Activated CD4-positive, alpha-beta memory T cell treated with anti-CD3 and anti-CD28 coated beads, Interleukin-2, amount 10 ng/mL, durations not matched to agents 7 days and 5 days (primary cell): ENCODE measurements around the gene FAH. TPM values are rescaled to one million over a fixed set of nuclear protein-coding genes. Genes with fewer than 3 reads are reported as not detected.

Experiments
- CTCF ChIA-PET: fragments of 350-600 bp; sonication (Branson Sonifier 250); formaldehyde crosslinking; loops from one replicate; lab custom pipeline; 2021; ENCODE audit warnings: antibody characterized with exemption, inconsistent platforms; lab: Charles Lee
- POLR2A ChIA-PET: fragments of 350-600 bp; sonication (Branson Sonifier 250); formaldehyde crosslinking; loops from one replicate; lab custom pipeline; 2021; ENCODE audit warnings: antibody characterized with exemption; lab: Charles Lee
- DNase-seq: peaks from one replicate; pipeline ENCODE4 v3.0.0-alpha.2; 2020
- H3K27ac Mint-ChIP-seq: one replicate; pipeline ENCODE4 v1.8.0; 2021; ENCODE audit warnings: mild to moderate bottlenecking, mixed read lengths
- H3K27me3 Mint-ChIP-seq: one replicate; pipeline ENCODE4 v1.8.0; 2021; ENCODE audit warnings: mixed read lengths
- H3K36me3 Mint-ChIP-seq: one replicate; pipeline ENCODE4 v1.8.0; 2021; ENCODE audit warnings: low read depth, mixed read lengths
- H3K4me1 Mint-ChIP-seq: one replicate; pipeline ENCODE4 v1.8.0; 2021; ENCODE audit warnings: mixed read lengths
- H3K4me3 Mint-ChIP-seq: one replicate; pipeline ENCODE4 v1.8.0; 2021; ENCODE audit warnings: mild to moderate bottlenecking, mixed read lengths
- H3K9me3 Mint-ChIP-seq: one replicate; pipeline ENCODE4 v1.8.0; 2021; ENCODE audit warnings: mixed read lengths
- total RNA-seq, 2 experiments: library from RNA; stranded (reverse); gene quantifications; one replicate each; pipeline ENCODE4 v1.2.3, GENCODE V29; 2021

Gene FAH
- total RNA-seq, 2 experiments from 2014 or later, result 42.5 to 43.6 TPM

DNA sequence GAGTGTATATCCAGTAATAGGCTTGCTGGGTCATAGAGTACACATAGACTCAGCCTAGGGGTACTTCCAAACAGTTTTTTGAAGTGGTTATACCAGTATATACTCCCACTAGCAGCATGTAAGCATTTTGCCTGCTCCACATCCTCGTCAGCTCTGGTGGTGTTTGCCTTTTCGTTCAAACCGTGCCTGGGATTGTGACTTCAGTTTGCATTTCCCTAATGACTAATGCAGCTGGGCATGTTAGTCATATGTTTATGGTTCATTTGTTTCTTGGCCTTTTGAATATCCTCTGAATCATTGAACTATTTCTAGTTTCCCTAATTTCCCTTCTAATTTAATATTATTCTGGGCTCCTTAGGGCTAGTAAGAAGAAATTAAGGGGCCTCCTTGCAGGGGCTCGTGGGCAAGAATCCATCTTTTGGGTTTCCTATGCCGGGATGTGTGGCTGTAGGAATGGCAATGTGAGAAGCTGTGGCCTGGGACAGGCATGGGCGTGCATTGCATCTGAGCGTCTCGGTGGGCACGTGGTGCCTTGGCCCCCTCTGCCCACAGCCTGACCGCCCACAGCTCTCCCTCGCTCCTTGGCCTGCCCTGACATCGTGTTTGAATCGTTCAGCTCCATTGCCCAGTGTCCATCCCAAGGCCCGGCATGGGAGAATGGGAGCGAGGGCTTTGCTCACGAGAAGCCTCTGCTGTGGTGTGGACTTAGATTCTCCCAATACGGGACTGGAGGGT, 26.4 kb downstream of the FAH start:
- H3K36me3 Mint-ChIP-seq, result peaks cover 33% of the 10 kb centered on the region
- no peaks in the 10 kb centered on the region for H3K9me3 Mint-ChIP-seq
- no peaks in the 10 kb centered on the region for H3K4me1 Mint-ChIP-seq
- ChIA-PET CTCF (interaction anchor here (0.7 kb wide), 1 partner anchor 185 kb away, joined by 3 read pairs; no protein-coding TSS in a partner anchor), POLR2A (no interaction called here)
- DNase-seq, result no peak
- no peak overlapping the region for H3K4me3 Mint-ChIP-seq
- H3K27ac Mint-ChIP-seq, result no peak overlapping the region
- no peaks in the 10 kb centered on the region for H3K27me3 Mint-ChIP-seq

DNA sequence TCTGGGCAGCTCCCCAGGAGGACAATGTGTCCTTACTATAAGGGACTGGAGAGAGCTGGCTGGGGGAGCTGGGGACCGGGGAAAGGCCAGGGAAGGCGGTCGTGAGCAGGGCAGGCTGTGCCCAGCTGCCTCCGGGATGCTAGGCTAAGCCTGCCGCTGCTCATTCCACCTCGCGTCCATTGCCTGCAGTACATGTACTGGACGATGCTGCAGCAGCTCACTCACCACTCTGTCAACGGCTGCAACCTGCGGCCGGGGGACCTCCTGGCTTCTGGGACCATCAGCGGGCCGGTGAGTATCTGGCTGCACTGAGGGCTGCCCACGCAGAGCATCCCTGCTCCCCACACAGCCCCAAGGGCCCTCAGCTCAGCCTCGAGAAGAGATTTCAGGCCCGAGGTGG, 27.1 kb downstream of the FAH start:
- H3K27ac Mint-ChIP-seq, result no peak overlapping the region
- peaks cover 37% of the 10 kb centered on the region for H3K36me3 Mint-ChIP-seq
- no peaks in the 10 kb centered on the region for H3K9me3 Mint-ChIP-seq
- ChIA-PET CTCF (no interaction called here), POLR2A (no interaction called here)
- H3K4me1 Mint-ChIP-seq, result no peaks in the 10 kb centered on the region
- no peaks in the 10 kb centered on the region for H3K27me3 Mint-ChIP-seq
- H3K4me3 Mint-ChIP-seq, result no peak overlapping the region
- no peak for DNase-seq

DNA sequence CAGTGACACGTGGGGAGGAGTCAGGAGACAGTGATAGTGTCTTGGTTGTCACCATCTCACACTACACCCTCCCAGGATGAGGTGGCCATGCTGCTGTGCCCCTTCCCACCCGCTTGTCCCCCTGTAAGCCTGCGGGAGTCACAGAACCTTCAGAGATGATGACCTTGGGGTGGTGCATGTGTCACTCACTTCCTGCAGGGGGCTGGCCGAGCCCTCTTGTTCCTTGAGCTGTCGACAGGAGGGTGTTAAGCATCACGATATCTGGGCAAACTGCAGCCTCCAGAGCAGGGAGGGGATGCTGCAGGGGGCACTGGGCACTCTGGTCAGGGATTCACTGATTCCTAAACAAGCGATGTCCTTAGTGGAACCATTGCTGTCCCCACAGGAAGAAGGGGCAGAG, 27.7 kb downstream of the FAH start:
- POLR2A ChIA-PET, result no interaction called here
- H3K36me3 Mint-ChIP-seq, result peaks cover 43% of the 10 kb centered on the region

DNA sequence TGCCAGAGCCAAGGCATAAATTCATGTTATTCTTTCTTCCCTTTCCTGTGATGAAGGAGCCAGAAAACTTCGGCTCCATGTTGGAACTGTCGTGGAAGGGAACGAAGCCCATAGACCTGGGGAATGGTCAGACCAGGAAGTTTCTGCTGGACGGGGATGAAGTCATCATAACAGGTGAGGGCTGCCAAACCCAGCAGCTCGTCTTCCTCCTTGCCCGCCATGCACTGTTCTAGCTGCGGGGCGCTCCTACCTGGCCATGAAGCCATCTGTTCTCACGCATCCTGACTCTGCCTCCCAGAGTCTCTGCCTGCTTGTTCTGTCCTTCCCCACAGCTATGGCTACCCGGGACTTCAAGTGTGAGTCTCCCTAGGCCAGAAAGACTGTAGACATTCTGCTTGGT, 28.2 kb downstream of the FAH start:
- no peak overlapping the region for H3K4me3 Mint-ChIP-seq
- no peak for DNase-seq
- ChIA-PET POLR2A (no interaction called here), CTCF (no interaction called here)
- H3K36me3 Mint-ChIP-seq, result peaks cover 42% of the 10 kb centered on the region
- H3K4me1 Mint-ChIP-seq, result no peaks in the 10 kb centered on the region
- no peaks in the 10 kb centered on the region for H3K27me3 Mint-ChIP-seq
- H3K9me3 Mint-ChIP-seq, result no peaks in the 10 kb centered on the region
- no peak overlapping the region for H3K27ac Mint-ChIP-seq

More for the DNA sequence above, 27.7 kb downstream of the FAH start:
- Mint-ChIP-seq H3K9me3 (no peaks in the 10 kb centered on the region), H3K4me3 (no peak overlapping the region), H3K27ac (no peak overlapping the region), H3K4me1 (no peaks in the 10 kb centered on the region), H3K27me3 (no peaks in the 10 kb centered on the region)
- CTCF ChIA-PET, result no interaction called here
- DNase-seq, result no peak

DNA sequence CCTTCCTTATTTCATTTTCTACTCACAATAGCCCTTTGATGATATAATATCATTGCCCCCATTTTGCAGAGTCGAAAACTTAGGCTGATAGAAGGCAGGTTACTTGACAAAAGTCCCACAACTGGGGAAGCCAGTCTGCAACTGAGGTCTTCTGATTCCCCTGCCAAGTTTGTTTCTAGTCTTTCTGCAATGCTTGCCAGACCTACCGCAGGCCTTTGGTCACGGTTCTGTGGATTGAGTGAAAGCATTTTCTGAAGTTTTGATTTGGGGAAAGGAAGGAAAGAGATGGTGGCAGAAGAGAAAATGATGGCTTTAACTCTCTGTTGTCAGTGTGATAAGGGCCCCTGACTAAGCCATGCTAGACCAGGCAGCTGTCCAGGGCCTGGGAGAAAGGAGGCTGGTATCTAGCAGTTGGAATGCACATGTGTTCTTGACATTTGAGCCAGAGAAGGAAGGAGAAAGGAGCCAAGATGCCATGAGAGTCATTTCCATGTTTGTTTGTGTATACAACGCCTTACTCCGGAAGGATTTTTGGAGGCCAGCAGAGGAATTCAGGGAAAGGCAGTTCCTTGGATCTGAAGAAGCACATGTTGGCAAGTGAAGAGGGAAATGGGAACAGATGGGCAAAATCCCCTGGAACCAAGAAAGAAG, 29.9 kb downstream of the FAH start:
- Mint-ChIP-seq H3K4me1 (no peaks in the 10 kb centered on the region), H3K27ac (no peak overlapping the region), H3K36me3 (peaks cover 49% of the 10 kb centered on the region), H3K9me3 (no peaks in the 10 kb centered on the region), H3K27me3 (no peaks in the 10 kb centered on the region), H3K4me3 (no peak overlapping the region)
- CTCF ChIA-PET, result interaction anchor here (0.6 kb wide), 1 partner anchor 997 kb away, joined by 4 read pairs; no protein-coding TSS in a partner anchor
- DNase-seq, result no peak
- POLR2A ChIA-PET, result no interaction called here

DNA sequence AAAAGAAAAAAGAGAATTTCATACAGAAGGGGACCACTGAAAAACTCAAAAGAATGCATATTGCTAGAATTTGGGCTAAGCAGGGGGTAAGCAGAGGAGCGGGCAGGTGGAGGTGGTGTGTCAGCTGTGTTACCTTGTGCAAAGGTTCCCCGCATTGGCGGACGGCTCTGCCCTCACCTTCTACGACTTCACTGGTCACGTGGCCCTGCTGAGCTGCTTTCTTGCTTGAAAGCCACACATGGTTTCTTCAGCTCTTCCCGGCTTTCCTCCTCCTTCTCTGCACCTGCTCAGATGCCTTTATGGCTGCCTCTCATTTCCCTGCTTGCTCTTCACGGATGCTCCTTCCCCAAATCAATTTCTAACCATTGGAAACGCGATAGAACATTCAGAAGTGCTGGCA, 30.5 kb downstream of the FAH start:
- Mint-ChIP-seq H3K4me1 (no peaks in the 10 kb centered on the region), H3K36me3 (peaks cover 47% of the 10 kb centered on the region)

DNA sequence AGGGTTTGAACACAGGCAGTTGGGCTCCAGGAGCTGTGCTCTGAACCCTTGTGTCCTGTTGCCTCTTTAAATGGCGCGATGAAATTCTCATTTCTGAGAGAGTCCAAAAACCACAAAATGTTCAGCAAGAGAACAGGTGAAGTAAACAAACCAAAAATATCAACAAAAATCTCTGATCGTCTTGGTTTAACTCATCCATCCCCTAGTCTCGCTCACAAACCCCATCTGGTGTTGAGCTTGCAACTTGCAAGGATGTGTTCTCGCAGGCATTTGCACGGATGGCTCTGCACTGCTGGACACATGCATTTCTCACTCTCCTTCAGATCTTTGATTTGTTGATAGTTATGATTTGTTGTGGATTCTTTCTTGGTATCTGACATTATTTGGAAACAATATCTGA, 31.1 kb downstream of the FAH start:
- Mint-ChIP-seq H3K4me3 (no peak overlapping the region), H3K27ac (no peak overlapping the region), H3K27me3 (no peaks in the 10 kb centered on the region), H3K9me3 (no peaks in the 10 kb centered on the region), H3K4me1 (no peaks in the 10 kb centered on the region), H3K36me3 (peaks cover 48% of the 10 kb centered on the region)
- DNase-seq, result no peak
- CTCF ChIA-PET, result no interaction called here
- POLR2A ChIA-PET, result no interaction called here

More for the DNA sequence above, 30.5 kb downstream of the FAH start:
- Mint-ChIP-seq H3K9me3 (no peaks in the 10 kb centered on the region), H3K4me3 (no peak overlapping the region), H3K27ac (no peak overlapping the region), H3K27me3 (no peaks in the 10 kb centered on the region)
- ChIA-PET POLR2A (no interaction called here), CTCF (no interaction called here)
- no peak for DNase-seq

DNA sequence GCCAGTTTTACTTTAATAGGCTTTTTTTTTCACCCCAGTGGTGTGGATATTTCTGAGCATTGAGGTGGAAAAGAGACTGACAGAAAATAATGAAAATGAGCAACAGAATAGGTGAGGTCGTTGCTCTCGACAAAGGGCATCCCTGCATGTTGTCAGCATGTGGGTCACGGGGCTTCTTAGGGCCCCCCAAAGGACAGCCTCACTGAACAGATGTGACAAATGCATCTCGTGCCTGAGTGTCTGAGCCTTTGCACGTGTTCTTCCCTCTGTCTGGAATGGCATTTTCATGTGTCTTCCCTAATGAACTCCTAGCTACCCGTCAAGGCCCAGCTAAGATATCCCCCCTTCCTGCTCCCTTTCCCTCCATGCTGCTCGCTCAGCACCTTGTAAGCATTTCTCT, 31.8 kb downstream of the FAH start:
- CTCF ChIA-PET, result no interaction called here
- H3K36me3 Mint-ChIP-seq, result peaks cover 46% of the 10 kb centered on the region
- H3K4me1 Mint-ChIP-seq, result no peaks in the 10 kb centered on the region
- no peaks in the 10 kb centered on the region for H3K27me3 Mint-ChIP-seq
- POLR2A ChIA-PET, result no interaction called here
- H3K4me3 Mint-ChIP-seq, result no peak overlapping the region
- DNase-seq, result no peak
- no peak overlapping the region for H3K27ac Mint-ChIP-seq
- H3K9me3 Mint-ChIP-seq, result no peaks in the 10 kb centered on the region

DNA sequence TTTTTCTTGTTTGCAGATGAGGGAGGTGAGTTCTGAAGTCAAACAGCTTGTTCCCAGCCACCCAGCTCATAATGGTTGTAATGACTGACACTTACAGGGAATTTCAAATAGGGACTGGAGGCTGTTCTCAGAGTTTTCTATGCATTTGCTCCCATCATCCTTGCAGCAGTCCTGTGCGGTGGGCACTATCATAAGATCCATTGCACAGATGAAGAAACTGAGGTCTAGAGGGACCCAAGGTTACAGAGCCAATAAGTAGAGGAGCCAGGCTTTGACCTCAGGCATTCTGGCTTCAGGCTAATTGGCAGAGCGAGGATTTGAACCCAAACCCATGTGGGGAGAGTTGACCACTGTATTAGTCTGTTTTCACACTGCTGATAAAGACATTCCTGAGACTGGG, 32.4 kb downstream of the FAH start:
- no peaks in the 10 kb centered on the region for H3K27me3 Mint-ChIP-seq
- CTCF ChIA-PET, result no interaction called here
- H3K27ac Mint-ChIP-seq, result no peak overlapping the region
- peaks cover 46% of the 10 kb centered on the region for H3K36me3 Mint-ChIP-seq
- H3K4me1 Mint-ChIP-seq, result no peaks in the 10 kb centered on the region
- POLR2A ChIA-PET, result no interaction called here
- no peak for DNase-seq
- no peak overlapping the region for H3K4me3 Mint-ChIP-seq
- H3K9me3 Mint-ChIP-seq, result no peaks in the 10 kb centered on the region

DNA sequence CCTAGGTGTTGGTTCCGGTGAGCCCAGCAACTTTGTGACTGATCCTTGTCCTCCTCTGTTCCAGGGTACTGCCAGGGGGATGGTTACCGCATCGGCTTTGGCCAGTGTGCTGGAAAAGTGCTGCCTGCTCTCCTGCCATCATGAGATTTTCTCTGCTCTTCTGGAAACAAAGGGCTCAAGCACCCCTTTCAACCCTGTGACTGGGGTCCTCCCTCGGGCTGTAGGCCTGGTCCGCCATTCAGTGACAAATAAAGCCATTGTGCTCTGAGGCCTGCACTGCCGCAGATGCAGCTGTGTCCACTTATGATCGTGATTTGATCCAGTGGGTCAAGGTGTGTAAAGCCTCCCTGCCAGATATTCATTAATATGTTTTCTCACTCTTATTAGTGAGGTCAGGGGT, 33.3 kb downstream of the FAH start:
- Mint-ChIP-seq H3K27ac (no peak overlapping the region), H3K27me3 (no peaks in the 10 kb centered on the region), H3K4me3 (no peak overlapping the region), H3K36me3 (peaks cover 46% of the 10 kb centered on the region), H3K9me3 (no peaks in the 10 kb centered on the region), H3K4me1 (no peaks in the 10 kb centered on the region)
- ChIA-PET POLR2A (no interaction called here), CTCF (interaction anchor here (1.3 kb wide), 1 partner anchor 13 kb away, joined by 4 read pairs; no protein-coding TSS in a partner anchor)
- no peak for DNase-seq

DNA sequence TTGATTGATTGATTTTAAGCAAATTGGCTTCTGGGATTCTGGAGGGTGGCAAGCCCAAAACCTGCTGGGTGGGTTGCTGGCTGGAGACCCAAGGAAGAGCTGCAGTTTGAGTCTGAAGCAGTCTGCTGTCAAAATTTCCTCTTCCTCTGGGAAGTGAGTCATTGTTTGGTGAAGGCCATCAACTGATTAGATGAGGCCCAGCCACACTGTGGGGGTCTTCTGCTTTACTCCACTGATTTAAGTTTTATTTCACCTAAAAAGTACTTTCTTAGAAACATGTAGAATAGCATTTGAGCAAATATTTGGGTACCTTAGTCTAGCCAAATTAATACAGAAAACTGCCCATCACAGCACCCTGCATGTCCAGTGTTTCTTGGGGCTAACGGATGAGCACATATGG, 33.8 kb downstream of the FAH start:
- ChIA-PET CTCF (interaction anchor here (1.3 kb wide), 1 partner anchor 13 kb away, joined by 4 read pairs; no protein-coding TSS in a partner anchor), POLR2A (no interaction called here)
- Mint-ChIP-seq H3K4me3 (no peak overlapping the region), H3K27me3 (no peaks in the 10 kb centered on the region), H3K4me1 (no peaks in the 10 kb centered on the region), H3K9me3 (no peaks in the 10 kb centered on the region), H3K27ac (no peak overlapping the region), H3K36me3 (peaks cover 46% of the 10 kb centered on the region)
- DNase-seq, result no peak

DNA sequence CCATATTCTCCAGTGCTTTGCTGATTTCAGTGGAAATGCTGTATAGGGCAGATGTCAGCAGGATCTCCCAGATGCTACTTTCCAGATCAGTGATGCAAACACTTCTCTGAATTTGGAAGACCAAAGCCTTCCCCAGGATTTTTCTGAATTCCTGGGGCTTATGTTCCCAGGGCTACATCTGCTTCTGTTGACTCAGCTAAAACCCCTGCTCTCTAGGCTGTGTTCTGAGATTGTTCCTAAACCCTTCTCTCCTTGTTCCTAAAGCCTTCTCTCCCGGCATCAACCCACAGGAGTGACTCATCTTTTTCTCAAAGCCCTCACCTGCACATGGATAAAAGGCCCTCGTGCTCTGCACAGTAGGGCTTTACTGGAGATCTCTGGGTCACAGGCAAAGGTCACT, 35.5 kb downstream of the FAH start:
- Mint-ChIP-seq H3K27ac (no peak overlapping the region), H3K9me3 (no peaks in the 10 kb centered on the region), H3K27me3 (no peaks in the 10 kb centered on the region), H3K4me1 (no peaks in the 10 kb centered on the region), H3K4me3 (no peak overlapping the region), H3K36me3 (peaks cover 40% of the 10 kb centered on the region)
- CTCF ChIA-PET, result no interaction called here
- POLR2A ChIA-PET, result no interaction called here
- DNase-seq, result no peak

DNA sequence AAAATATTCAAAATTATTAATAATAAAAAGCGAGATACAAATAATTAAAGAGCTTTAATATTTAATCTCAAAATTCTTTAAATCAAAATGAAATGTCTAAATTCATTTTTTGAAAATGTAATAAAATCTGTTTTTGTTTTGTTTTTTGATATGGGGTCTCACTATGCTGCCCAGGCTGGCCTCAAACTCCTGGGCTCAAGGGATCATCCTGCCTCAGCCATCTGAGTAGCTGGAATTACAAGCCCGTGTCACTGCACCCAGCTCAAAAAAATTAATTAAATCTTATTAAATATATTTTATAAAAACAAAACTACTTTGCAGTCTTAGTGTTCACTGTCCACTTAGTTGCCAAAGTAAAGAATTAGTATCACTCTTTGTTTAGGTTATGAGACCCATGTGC, 38.4 kb downstream of the FAH start:
- Mint-ChIP-seq H3K36me3 (peaks cover 20% of the 10 kb centered on the region), H3K9me3 (no peaks in the 10 kb centered on the region), H3K4me3 (no peak overlapping the region), H3K27me3 (no peaks in the 10 kb centered on the region), H3K27ac (no peak overlapping the region), H3K4me1 (no peaks in the 10 kb centered on the region)
- ChIA-PET POLR2A (interaction anchor here (1.4 kb wide), 1 partner anchor 132 kb away, joined by 3 read pairs; the partner anchor contains the start of gene ZFAND6), CTCF (no interaction called here)
- DNase-seq, result no peak
